ENCODE results near the gene FXYD1. TPM values are rescaled to one million over a fixed set of nuclear protein-coding genes. Genes with fewer than 3 reads are reported as not detected.
"Not testable (repeated sequence)": the region's sequence is repeated elsewhere in the genome, so short reads cannot be mapped to it uniquely, and the experiment has no call there.

FXYD1 gene
- total RNA-seq, 1 donor from 2014 or later: 1.1 TPM

GRCh38 chr19:35150445-35150844 lies 11.8 kb downstream of the FXYD1 start:
- ATAC-seq (ENCODE audit: low read depth) (no peak), DNase-seq (no peak)
- no peak overlapping the region for H3K27ac Mint-ChIP-seq
- no peak for TF ChIP-seq CTCF (IDR thresholded peaks at IDR 0.05)
- CTCF ChIA-PET: no interaction called here
- POLR2A ChIA-PET: no interaction called here
- peaks cover 22% of the 10 kb centered on the region for H3K4me1 Mint-ChIP-seq
- peak overlapping the region; percentile 13 for H3K4me3 Mint-ChIP-seq
- H3K27me3 Mint-ChIP-seq: no peaks in the 10 kb centered on the region
- peaks cover 10% of the 10 kb centered on the region for H3K36me3 Mint-ChIP-seq (ENCODE audit: low read depth)
- H3K9me3 Mint-ChIP-seq: no peaks in the 10 kb centered on the region
- intact Hi-C loops (cut with micrococcal nuclease): no loop called here

- Mint-ChIP-seq H3K36me3 (ENCODE audit: low read depth) (peaks cover 17% of the 10 kb centered on the region), H3K4me1 (peaks cover 32% of the 10 kb centered on the region), H3K4me3 (no peak overlapping the region), H3K27me3 (no peaks in the 10 kb centered on the region), H3K27ac (peak overlapping the region; percentile 50), H3K9me3 (no peaks in the 10 kb centered on the region)
- no peak for TF ChIP-seq CTCF (IDR thresholded peaks at IDR 0.05)
- DNase-seq (no peak), ATAC-seq (ENCODE audit: low read depth) (no peak)
- intact Hi-C loops (cut with micrococcal nuclease): no loop called here
- ChIA-PET POLR2A (interaction anchor here (0.8 to 1.2 kb wide), 2 partner anchors 10 to 62 kb away, joined by 6 read pairs; no protein-coding TSS in a partner anchor), CTCF (interaction anchor here (1.2 to 1.5 kb wide), 2 partner anchors 16 to 17 kb away, joined by 3 read pairs; no protein-coding TSS in a partner anchor)
These were observed 12.8 kb downstream of the FXYD1 start for GRCh38 chr19:35151273-35152065.

- H3K4me3 Mint-ChIP-seq: peak overlapping the region; percentile 99
- H3K36me3 Mint-ChIP-seq (ENCODE audit: low read depth): peaks cover 34% of the 10 kb centered on the region
- H3K27me3 Mint-ChIP-seq; H3K27ac Mint-ChIP-seq; intact Hi-C loops (cut with micrococcal nuclease); DNase-seq; H3K9me3 Mint-ChIP-seq; ATAC-seq (ENCODE audit: low read depth): not testable (repeated sequence)
- ChIA-PET CTCF (interaction anchor here (1.5 to 1.8 kb wide), 3 partner anchors 11 to 111 kb away, joined by 4 to 19 read pairs (median 6); partner anchors contain the start of gene FXYD7), POLR2A (interaction anchor here (1.0 to 3.5 kb wide), 12 partner anchors 9 to 196 kb away, joined by 3 to 63 read pairs (median 4); partner anchors contain the start of gene FXYD7)
- peaks cover 41% of the 10 kb centered on the region for H3K4me1 Mint-ChIP-seq
These were observed 14.5 kb downstream of the FXYD1 start for GRCh38 chr19:35153129-35153522.

GRCh38 chr19:35153701-35154524 lies 15.3 kb downstream of the FXYD1 start:
- H3K4me3 Mint-ChIP-seq: peak overlapping the region; percentile 99
- H3K36me3 Mint-ChIP-seq (ENCODE audit: low read depth): peaks cover 42% of the 10 kb centered on the region
- intact Hi-C loops (cut with micrococcal nuclease): loop anchor here (1.0 to 2.0 kb wide), 4 partner anchors 17 to 94 kb away; no protein-coding TSS in a partner anchor
- peak overlapping the region; percentile 94 for H3K27ac Mint-ChIP-seq
- DNase-seq: peak; percentile 68
- ChIA-PET POLR2A (interaction anchor here (0.6 to 3.5 kb wide), 20 partner anchors 8 to 660 kb away, joined by 3 to 63 read pairs (median 4); partner anchors contain the start of gene FXYD7), CTCF (interaction anchor here (0.7 to 1.8 kb wide), 10 partner anchors 8 to 314 kb away, joined by 3 to 19 read pairs (median 4); partner anchors contain the start of gene FXYD7)
- H3K4me1 Mint-ChIP-seq: peaks cover 46% of the 10 kb centered on the region
- no peaks in the 10 kb centered on the region for H3K27me3 Mint-ChIP-seq
- TF ChIP-seq CTCF (IDR thresholded peaks at IDR 0.05): no peak
- ATAC-seq (ENCODE audit: low read depth): peak; percentile 66
- H3K9me3 Mint-ChIP-seq: no peaks in the 10 kb centered on the region

All from activated B cell treated with CpG ODN at 0.5 μM for 24 hours (primary cell).